GM18858 (cell line): ENCODE results near the gene CHIC2.

Experiments
- ATAC-seq: cut with Tn5 transposase; IDR thresholded peaks from one replicate; pipeline ENCODE4 v1.9.1; 2021; ENCODE audit not compliant: unreplicated experiment

Gene CHIC2

GRCh38 chr4:54014666-54015160 is 49.7 kb downstream of the CHIC2 start:
- ATAC-seq: no peak

- ATAC-seq: no peak
These were observed 53.2 kb downstream of the CHIC2 start for GRCh38 chr4:54011201-54011600.

GRCh38 chr4:54006755-54007154 is 57.6 kb downstream of the CHIC2 start:
- no peak for ATAC-seq

- ATAC-seq: no peak
These were observed 58.9 kb downstream of the CHIC2 start for GRCh38 chr4:54005475-54005874.

- ATAC-seq: no peak
These were observed 59.9 kb downstream of the CHIC2 start for GRCh38 chr4:54004463-54004862.

- ATAC-seq: no peak
These were observed 62.6 kb downstream of the CHIC2 start for GRCh38 chr4:54001668-54002365.

- no peak for ATAC-seq
These were observed 66.5 kb downstream of the CHIC2 start for GRCh38 chr4:53997898-53998297.

- no peak for ATAC-seq
These were observed 69.9 kb downstream of the CHIC2 start for GRCh38 chr4:53994382-53995102.

- ATAC-seq: no peak
These were observed 71.6 kb downstream of the CHIC2 start for GRCh38 chr4:53992785-53993184.

- no peak for ATAC-seq
These were observed 72.6 kb downstream of the CHIC2 start for GRCh38 chr4:53991821-53992220.

- no peak for ATAC-seq
These were observed 73.8 kb downstream of the CHIC2 start for GRCh38 chr4:53990641-53991040.

- no peak for ATAC-seq
These were observed 76.6 kb downstream of the CHIC2 start for GRCh38 chr4:53987761-53988171.

- ATAC-seq: no peak
These were observed 78.3 kb downstream of the CHIC2 start for GRCh38 chr4:53986062-53986461.

GRCh38 chr4:53981567-53981966 is 82.8 kb downstream of the CHIC2 start:
- no peak for ATAC-seq

GRCh38 chr4:53981066-53981465 is 83.3 kb downstream of the CHIC2 start:
- ATAC-seq: no peak

GRCh38 chr4:53974561-53974960 is 89.8 kb downstream of the CHIC2 start:
- no peak for ATAC-seq

GRCh38 chr4:53967986-53968385 is 96.4 kb downstream of the CHIC2 start:
- ATAC-seq: no peak

GRCh38 chr4:53963781-53964180 is 100.6 kb downstream of the CHIC2 start:
- no peak for ATAC-seq

- ATAC-seq: no peak
These were observed 101.1 kb downstream of the CHIC2 start for GRCh38 chr4:53963336-53963735.

GRCh38 chr4:53962516-53963225 is 101.7 kb downstream of the CHIC2 start:
- no peak for ATAC-seq

- ATAC-seq: no peak
These were observed 103.1 kb downstream of the CHIC2 start for GRCh38 chr4:53961351-53961750.

GRCh38 chr4:53960843-53961242 is 103.6 kb downstream of the CHIC2 start:
- no peak for ATAC-seq
